AG08395 (cell line): ENCODE data around the gene VWC2L.
A peak's percentile ranks its signal among the peaks of the same experiment; 100 is the strongest.

Experiments
- DNase-seq: peaks from one replicate; pipeline ENCODE4 v3.0.0; 2012; ENCODE audit warnings: mixed read lengths, low spot score

The VWC2L gene

DNA sequence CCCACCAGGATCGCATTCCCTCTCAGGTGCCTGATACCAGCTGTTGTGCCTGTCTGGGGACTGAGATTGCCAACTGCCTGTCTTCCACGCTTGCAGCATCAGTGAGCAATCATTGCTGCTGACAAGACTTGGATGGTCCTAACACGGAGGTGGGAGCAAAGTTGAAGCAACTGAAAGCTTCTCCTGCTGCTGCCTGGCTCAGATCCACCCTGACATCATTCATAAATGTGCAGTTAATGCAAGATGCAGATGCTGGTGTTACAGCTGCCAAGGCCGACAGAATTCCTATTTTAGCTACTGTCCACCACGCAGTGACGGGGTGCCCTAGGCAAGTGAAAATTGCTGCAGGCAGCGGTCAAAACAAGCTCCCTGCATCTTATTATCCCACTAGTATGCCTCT, 131.4 kb downstream of the VWC2L start:
- no peak for DNase-seq

DNA sequence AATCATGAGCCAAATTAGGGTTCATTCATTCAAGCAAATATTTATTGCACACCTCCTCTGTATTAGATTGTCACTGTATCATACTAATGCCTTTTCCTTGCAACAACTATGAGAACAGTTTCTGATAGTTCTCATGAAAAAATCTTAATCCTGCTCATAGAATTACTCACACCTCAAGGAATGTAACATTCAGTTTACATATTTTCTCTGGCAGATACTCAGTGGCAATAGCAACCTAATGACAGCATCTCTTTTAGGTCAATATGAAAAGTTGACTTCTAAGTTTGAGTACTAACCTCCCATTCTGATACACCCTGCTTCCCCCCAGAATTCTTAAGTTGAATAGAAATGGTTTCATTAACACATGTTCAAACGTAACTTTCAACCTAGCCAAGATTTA, 132.0 kb downstream of the VWC2L start:
- peak; percentile 45 for DNase-seq

DNA sequence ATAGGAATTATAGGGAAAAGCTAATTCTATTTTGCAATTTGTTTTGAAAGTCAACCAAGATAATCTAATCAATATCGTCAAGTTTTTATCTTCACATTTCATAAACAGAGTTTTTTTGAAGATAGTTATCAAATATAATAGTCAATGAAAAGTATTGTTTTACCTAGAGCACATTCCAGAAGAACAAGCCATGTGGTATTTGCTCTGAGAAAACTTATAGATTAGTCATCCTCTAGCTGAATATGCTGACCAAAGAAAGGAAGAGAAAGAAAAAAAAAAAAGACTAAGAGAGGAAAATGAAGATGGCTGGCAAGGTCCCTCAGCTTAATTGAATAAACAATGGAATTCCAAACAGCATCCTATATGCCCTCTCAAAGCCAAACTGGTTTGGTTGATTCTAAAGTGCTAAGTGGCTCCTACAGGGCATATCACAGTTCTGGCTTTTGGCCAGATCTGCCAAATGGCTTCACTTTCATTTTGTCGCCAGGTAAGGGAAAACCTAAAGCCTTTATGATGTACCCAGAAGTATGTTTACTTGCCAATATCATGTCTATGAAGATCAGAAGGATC, 132.6 kb downstream of the VWC2L start:
- DNase-seq: peak; percentile 19

DNA sequence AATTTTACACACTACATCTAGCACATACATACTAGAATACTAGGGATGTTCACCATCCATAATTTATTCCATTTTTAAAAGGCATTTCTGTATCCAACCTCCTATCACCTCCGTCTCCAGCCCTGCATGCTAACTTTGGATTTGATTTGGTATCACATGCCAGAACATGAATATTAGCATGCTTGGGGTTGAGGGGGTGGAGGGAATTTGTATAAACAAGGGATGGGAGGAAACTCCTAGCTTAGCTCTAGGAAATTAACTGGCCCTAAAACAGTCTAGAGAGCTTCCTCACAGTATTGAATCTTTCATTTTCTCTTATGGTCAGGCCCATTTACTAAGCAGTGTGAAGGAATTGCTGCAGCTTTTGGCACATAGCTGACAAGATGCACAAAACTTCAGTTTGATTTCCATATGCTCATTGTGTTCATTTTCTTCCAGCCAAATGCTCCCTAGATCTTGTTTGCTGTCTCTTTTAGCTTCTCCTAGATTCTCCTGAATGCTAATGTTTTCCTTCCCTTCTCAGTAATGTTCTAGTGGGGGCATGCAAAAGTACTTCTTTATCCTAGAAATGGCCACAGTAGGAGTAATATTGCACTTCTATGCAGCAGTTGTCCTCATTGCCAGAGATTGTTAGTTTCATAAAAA, 135.2 kb downstream of the VWC2L start:
- no peak for DNase-seq

DNA sequence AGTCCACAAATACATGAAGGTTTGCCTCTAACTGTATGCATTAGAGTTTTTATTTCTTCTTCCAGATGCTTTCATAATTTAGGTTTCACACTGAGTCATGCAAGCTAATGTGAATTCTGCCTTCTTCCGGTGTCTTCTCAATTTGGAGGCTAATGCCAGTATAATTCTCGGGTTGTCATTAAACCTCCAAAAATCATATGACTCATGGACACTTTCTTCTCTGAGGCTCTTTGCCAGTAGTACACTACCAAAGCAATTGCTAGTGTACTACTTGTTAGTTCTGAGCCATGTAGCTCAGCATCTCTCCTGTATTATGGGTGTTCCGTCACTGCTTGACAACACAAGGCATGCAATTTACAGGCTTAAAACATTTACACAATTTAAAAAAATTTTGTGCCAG, 137.1 kb downstream of the VWC2L start:
- no peak for DNase-seq

DNA sequence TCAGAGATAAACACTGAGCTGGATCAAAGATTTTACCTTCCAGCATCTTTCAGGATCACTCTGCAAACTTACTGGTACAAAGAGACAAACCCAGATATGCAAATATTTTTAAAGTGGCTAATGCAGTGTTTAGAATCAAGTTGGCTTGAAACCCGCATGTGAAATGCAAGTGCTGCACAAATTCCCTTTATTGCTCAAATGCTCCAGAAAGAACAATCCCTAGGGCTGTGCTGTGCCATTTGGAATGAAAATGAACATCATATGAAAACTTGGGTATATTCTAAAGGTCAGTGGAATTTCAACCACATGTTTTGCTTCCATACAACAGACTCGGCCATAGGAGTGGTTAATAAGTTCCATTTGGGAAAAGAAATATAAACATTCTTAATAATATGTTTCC, 139.1 kb downstream of the VWC2L start:
- DNase-seq: no peak

DNA sequence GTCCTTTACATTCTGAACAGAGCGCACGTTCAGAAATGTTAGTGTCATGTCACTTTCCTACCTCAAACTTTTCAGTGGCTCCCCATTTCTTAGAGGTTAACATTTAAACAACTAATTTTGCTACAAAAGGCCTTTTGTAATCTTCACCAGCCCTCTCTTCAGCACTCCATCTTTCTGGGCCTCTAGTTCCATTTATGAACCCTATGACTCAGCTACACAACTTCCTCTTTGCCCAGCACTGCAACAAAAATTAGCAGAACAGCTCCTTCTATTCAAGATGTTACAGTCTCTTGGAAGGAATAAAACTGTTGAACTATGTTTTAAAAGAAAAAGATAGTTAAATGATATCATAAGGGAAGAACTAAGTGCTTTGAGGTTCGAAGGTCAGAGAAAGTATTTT, 139.9 kb downstream of the VWC2L start:
- DNase-seq: no peak

DNA sequence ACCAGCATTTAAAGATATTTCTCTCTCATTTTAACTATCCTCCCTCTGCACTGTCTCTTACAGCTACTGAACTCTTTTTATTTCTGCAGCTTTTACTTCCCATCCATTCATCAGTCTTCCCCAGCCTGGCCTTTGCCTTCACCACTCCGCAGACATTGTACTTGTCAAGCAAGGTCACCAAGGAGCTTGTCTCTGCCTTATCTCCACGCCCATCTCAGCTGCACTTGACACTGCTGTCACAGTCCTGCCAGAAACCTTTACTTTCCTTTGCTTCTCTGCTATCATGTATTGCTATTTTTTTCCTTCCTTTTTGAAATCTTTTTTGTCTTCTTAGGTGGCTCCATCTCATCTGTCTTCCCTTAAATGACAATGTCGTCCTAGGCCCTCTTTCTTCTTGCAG, 147.0 kb downstream of the VWC2L start:
- no peak for DNase-seq

DNA sequence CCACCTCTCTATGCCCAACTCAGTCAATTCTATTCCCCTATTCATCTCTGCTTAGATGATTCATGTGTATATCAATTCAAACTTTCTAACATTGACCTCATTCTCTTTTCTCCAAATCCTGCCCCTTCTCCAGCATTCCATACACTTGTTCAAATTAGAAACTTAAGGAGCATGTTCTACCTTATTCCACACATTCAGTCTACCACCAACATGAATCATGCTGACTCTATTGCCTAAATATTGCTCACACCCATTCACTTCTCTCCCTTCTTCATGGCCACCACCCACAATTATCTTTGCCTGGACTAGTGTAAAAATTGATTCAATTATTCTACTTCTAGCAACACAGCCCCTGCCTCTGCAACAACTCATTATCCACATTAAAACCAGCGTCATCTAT, 147.5 kb downstream of the VWC2L start:
- DNase-seq: no peak

DNA sequence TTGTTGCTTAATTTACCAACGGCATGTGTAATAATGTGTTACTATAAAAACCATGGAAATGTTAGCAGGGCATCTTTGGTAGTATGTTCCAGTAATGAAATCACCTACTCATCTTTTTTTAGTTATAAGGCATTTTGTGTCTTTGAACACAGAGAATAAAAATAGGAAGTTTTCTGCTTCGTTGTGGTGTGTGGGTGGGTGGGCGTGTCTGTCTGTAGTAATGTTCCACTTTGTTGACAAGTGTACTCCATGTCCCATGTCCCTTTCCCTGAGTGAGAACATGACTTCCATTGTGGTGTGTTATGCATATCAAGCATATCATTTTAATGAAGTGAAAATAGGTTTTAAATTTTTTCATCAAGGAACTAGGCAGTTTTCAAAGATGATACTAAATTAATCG, 149.3 kb downstream of the VWC2L start:
- no peak for DNase-seq

DNA sequence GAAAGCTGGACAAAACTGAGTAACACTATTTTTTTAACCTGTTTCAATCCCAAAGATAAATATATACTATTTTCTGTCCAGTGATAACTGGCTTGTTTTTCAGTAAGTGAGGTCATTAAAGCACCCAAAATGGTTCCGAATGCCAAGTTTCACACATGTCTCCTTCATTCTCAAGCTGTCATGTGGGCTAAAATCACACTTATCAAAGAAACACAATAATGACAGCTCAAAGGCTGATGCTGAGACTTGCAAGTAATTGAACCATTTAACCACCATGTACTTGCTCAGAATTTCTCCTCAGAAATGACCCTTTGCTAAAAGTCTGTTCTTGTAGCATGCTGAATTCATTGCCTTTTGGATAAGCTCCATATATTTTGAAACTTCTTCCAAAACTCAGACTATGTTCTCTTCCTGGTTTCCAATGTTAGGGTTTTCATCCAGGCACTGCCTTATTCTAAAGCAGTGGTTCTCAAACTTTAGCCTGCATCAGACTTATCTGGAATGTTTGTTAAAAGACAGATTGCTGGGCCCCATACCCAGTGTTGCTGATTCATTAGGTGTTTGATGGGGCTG, 149.8 kb downstream of the VWC2L start:
- no peak for DNase-seq

DNA sequence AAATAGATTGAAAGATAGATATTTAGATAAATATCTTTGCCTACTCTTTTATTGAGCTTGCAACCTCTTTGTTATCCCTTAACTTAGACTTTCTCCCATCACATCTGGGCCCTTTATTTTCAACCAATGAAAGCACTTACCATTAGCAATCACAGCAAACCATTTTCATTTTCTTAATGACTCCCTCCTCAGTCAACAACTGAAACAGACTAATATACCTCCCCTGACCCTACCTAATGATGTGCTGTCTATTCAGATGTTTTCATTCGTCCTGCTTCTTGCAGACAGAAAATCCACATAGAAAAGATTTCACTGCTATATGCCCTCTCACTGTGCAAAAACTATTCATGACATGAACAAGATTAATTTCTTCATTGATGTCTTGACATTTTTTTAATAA, 154.4 kb downstream of the VWC2L start:
- no peak for DNase-seq

DNA sequence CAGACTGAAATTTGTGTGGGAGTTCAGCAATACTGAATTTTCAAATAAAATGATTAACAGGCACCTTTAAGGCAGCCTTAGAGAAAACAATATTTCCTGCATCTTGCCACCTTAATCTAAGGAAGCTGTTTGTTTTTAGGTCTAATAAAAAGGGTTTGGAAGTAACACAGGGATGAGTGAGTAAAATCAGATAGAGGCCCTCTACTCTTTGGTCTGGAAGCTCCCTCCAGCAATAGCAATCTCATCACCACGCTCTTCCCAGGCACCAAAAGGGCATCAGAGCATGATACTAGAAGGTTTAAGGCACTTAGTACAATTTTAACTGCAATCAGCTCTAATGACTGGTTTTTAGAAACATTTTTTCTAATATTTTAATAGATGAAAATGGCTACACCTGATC, 155.6 kb downstream of the VWC2L start:
- no peak for DNase-seq

DNA sequence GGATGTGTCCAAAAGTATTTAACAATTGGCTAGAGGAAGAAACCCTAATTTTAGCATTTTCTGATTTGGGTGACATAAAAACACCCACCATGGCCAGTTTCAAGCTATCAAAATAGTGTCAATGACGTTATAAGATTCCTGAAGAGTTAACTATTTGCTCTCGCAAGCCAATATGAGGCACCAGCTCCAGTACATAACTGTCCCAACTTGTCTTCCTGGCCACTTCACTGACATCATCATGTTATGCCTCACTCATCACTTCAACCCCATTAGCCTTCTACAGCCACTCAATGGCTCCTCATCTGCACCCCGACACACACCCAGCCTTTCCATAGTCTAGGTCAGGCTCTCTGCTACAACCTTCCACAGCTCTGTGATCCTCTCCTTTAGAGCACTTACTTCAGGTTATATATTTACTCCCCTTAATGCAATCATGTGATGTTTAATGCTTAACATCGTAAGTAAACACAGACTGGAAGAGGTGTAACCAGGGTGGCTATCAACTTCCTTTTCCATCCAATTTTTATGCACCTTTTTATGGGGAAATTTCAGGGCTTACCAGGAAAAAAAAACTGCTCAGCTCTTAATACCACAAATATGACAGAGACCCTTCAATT, 158.7 kb downstream of the VWC2L start:
- no peak for DNase-seq

DNA sequence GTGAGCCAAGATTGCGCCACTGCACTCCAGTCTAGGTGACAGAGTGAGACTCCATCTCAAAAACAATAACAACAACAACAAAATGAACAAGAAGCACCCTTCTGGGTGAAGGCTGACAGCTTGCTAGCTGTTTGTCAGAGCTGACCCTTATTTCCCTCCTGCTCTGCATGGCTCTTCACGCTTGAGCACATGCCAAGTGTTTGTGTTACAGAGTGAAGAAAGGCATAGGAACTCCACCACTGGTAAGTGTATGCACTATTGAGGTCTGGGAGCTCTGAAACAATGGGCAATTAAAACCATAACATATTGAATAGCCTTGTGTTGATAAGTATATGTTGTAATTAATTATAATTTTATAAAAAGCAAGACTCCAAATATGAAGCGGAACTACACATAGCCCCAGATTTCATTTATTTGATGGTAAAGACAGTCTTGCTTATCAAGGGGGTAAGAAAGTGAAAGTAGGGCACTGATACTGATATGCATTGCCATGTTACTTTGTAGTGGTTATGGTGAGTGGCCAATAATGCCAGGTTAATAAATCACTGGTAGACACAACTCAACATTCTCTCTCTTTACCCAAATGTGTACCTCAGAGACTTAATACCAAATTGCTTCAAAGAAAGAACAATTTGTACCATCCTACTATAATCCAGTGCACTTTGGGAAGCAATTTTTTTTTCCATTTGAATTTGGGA, 163.4 kb downstream of the VWC2L start:
- DNase-seq: no peak

DNA sequence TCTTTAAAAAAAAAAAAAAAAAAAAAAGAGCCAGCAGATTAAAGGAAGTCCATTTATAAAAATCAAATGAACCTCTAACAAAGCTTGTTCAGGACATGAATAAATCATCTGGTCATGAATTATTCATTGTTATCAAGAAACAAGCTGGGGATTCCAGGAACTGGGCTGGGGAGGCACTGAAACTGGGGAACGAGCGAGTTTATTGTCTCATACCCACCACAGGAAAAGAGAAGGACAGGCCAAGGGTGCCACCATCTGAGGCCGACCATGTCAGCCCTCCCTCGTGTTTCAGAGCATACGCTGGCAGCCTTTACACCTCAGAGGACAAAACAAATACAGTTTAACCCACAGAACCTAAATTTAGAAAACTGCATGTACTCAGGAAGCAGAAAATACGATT, 164.2 kb downstream of the VWC2L start:
- no peak for DNase-seq

DNA sequence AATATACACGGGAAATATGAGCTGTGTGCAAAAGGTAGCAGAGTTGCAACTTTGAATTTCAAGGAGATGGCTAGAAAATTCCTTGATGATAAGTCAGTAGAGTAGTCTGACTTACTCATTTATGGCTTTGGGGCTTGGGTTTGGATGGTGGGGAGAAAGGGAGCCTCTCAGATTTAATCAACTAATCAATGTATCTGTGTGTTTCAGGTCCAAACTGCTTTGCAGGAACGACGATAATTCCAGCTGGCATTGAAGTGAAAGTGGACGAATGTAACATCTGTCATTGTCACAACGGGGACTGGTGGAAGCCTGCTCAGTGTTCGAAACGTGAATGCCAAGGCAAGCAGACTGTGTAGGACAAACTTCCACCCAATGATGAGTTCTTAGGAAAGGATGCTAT, 164.6 kb downstream of the VWC2L start:
- DNase-seq: no peak

DNA sequence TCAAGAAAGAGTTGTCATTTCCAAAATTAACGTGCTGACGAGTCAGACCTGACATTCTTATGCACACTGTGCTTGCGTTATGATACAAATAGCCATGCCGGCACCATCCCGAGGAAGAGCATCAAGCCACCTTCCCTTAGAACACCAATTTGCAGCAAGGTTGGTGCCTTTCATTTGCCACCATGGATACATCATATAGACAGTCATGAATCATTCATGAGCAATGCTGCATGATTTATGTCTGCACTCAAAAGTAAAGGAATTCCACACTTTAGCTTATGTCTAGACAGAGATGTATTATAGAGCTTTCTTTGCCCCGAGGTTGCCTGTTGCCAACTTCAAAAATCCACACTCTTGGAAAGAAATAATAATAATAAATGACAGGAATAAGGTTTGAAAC, 166.9 kb downstream of the VWC2L start:
- DNase-seq: no peak

DNA sequence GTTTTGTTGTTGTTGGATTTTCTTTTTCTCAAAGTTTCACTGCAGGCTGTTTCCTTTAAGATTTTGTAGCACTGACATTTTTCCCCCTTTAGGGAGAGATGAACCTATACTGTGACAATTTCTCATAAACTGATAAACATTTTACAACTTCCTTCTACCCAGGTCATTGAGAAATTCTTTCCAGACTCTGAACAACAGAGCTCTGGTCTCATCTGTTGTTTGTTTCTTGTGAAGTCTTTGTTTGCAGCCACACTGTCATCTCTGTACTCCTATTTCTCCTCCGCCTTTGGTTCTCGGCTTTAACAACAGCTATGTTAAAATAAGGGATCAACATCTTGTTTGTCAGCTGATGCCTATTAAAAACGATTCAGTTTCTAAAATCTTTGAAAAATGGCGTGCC, 167.6 kb downstream of the VWC2L start:
- no peak for DNase-seq

DNA sequence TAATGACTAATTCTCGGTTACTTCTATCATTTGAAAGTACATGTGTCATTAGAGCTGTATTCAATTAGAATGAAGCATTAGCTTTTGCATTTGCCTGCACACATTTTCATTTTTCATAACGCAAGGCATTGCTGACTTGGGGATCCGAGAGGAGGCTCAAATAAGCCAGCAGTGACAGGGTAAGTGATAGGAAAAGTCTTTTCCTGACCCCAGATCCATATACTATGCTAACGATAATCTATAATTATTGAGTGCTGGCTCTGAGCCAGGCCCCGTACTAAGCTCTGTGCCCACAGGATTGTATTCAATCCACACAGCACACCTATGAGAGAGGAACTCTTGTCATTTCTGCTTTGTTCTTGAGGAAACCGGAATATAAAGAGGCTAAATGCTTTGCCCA, 168.2 kb downstream of the VWC2L start:
- DNase-seq: no peak

DNA sequence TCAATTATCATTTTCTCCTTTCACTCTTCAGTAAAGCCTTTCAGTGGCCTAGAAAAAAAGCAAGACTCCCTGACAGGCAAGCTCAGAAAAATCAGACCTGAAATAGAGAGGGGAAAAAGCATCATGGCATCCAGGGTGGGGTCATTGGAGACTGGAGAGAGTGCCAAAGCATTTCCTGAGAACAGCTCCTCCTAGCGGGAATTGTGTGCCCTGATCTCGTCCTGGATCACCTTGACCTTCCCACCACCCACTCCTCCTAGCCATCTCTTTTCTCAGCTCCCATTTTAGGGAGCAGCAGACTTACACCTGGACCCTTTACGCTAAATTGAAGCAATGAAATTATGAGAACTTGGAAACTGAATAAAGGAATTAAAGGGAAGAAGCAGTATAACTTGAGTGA, 176.6 kb downstream of the VWC2L start:
- no peak for DNase-seq

DNA sequence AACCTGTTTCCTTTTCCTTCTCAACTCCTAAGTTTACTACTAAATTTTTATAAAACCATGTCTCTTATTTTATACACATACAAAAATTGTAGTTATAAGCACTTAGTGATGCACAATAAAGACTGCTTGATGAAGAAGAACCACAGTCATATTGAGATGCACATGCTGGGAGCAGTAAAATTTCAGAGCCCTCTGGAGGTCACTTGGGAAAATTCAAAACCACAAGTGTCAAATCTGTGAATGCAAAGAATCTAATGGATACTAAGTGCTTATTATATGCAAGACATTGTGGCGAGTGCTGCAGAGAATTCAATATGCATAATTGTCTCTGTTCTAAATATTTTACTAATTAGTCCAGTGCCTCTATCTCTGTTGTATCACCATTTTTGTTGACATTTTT, 180.5 kb downstream of the VWC2L start:
- no peak for DNase-seq

DNA sequence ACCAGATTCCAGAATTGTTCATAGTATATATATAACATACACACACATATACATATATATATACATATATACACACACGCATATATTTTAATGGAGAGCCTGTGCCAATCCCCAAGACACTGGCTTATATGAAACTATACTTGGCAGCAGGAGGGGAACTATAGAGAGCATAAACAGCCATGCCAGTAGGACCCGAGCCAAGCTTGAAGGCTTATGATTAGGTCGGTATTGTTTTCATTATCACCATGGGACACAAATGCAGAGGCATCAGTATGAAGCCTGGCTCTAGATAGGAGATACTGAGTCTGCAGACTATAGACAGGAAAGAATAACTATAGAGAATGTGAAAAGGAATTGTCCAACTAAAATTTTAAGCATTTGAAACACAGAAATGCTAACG, 181.2 kb downstream of the VWC2L start:
- no peak for DNase-seq
